B cell (primary cell): ENCODE results near the gene TENM4.

Experiments
- CTCF ChIP-seq: fragments of 200-600 bp; IDR thresholded peaks from one replicate; pipeline ENCODE4 v1.8.0; 2022; ENCODE audit warnings: antibody characterized with exemption, mild to moderate bottlenecking
- EZH2 ChIP-seq: IDR thresholded peaks from 2 replicates; pipeline ENCODE4 v1.6.1; 2012; ENCODE audit warnings: borderline replicate concordance, low read depth, mild to moderate bottlenecking, moderate library complexity, low read length; ENCODE audit not compliant: insufficient read depth, poor library complexity, severe bottlenecking

GRCh38 chr11:79155237-79155636 lies 285.6 kb downstream of the TENM4 start:
- TF ChIP-seq CTCF, result no peak
- no peak for TF ChIP-seq EZH2
